K562 (cell line): ENCODE measurements around the gene LRRC25. TPM values are rescaled to one million over a fixed set of nuclear protein-coding genes. Genes with fewer than 3 reads are reported as not detected.
A peak's percentile ranks its signal among the peaks of the same experiment; 100 is the strongest.

Experiments
- ATAC-seq: fragments of 200-7000 bp; cut with Tn5 transposase; 3 replicates; pipeline ENCODE4 v1.9.1; 2020; ENCODE audit warnings: moderate library complexity
- BruUV-seq: library from RNA; stranded (reverse); fragments of 400-500 nt; replicated peaks from 2 replicates; lab custom pipeline; 2021; lab: Mats Ljungman, UMichigan
- CTCF ChIA-PET: fragments of 300-600 bp; formaldehyde crosslinking; extraction: SDS; loops from one replicate; lab custom pipeline; 2021; ENCODE audit warnings: low intra/inter-chr PET ratio; lab: Yijun Ruan, JAX
- POLR2A ChIA-PET: fragments of 300-600, 350-650 bp; sonication (Branson Sonifier 250); formaldehyde crosslinking; extraction: SDS; loops from one replicate; lab custom pipeline; 2021; ENCODE audit warnings: antibody characterized with exemption, inconsistent platforms; lab: Yijun Ruan, JAX
- DNase-seq, 4 experiments: peaks; one replicate each; pipeline versions ENCODE4 v3.0.0 to v3.0.0-alpha.2; 2011 to 2018; ENCODE audit warnings: low spot score in 3 of 4, mixed read lengths in 3 of 4; ENCODE audit errors: extremely low read depth in 1 of 4
- FAIRE-seq: peaks from 2 replicates; lab custom pipeline; 2011; peaks lifted over from hg19 to GRCh38; lab: Jason Lieb, UNC
- H2AFZ ChIP-seq: 2 replicates; pipeline ENCODE4 v1.6.0; 2011; ENCODE audit warnings: low read depth, low read length, control low read depth, inconsistent platforms
- H3K27ac ChIP-seq: fragments of 200-600 bp; 3 replicates; pipeline ENCODE4 v1.8.0; 2011; ENCODE audit warnings: low read depth, mild to moderate bottlenecking, control low read depth, inconsistent platforms, low read length, moderate library complexity, mixed read lengths; ENCODE audit errors: extremely low read depth
- H3K27me3 ChIP-seq, 2 experiments: fragments of 300-600 bp in 1 of 2; 2 replicates in 1 of 2; 3 replicates in 1 of 2; pipeline versions ENCODE4 v1.6.0 to v1.8.0; 2011; ENCODE audit warnings: inconsistent platforms in 2 of 2, low read length in 2 of 2, mild to moderate bottlenecking in 1 of 2, mixed read lengths in 1 of 2, moderate library complexity in 1 of 2; ENCODE audit not compliant: control insufficient read depth in 2 of 2, insufficient read depth in 2 of 2
- H3K36me3 ChIP-seq: fragments of 300-600 bp; 3 replicates; pipeline ENCODE4 v1.8.0; 2011; ENCODE audit warnings: mild to moderate bottlenecking, low read length, inconsistent platforms; ENCODE audit not compliant: control insufficient read depth, insufficient read depth
- H3K4me1 ChIP-seq, 2 experiments: fragments of 200-600 bp in 1 of 2; replicated peaks in 1 of 2; 2 replicates in 1 of 2; 3 replicates in 1 of 2; pipeline versions ENCODE4 v1.5.1 to v1.8.0; 2011; ENCODE audit warnings: inconsistent platforms in 2 of 2, low read length in 2 of 2, mild to moderate bottlenecking in 1 of 2, mixed read lengths in 1 of 2, moderate library complexity in 1 of 2; ENCODE audit not compliant: control insufficient read depth in 2 of 2, insufficient read depth in 2 of 2
- H3K4me2 ChIP-seq: 2 replicates; pipeline ENCODE4 v1.6.1; 2011; ENCODE audit warnings: low read length, control low read depth, inconsistent platforms, mixed read lengths; ENCODE audit not compliant: insufficient read depth
- H3K4me3 ChIP-seq: fragments of 200-600 bp; sonication (generic), shearing (Covaris generic); 2 replicates; pipeline ENCODE4 v1.5.1; 2016; ENCODE audit warnings: control low read depth, inconsistent platforms
- H3K79me2 ChIP-seq: fragments of 200-600 bp; 3 replicates; pipeline ENCODE4 v1.8.0; 2011; ENCODE audit warnings: low read length, inconsistent platforms; ENCODE audit not compliant: control insufficient read depth, insufficient read depth
- H3K9ac ChIP-seq, 2 experiments: 2 replicates each; pipeline versions ENCODE4 v1.6.0 to v1.6.1; 2011; ENCODE audit warnings: low read depth in 2 of 2, low read length in 2 of 2, control low read depth in 1 of 2, inconsistent platforms in 1 of 2, mild to moderate bottlenecking in 1 of 2, mixed read lengths in 1 of 2; ENCODE audit not compliant: insufficient read depth in 1 of 2
- H3K9me1 ChIP-seq: one replicate; pipeline ENCODE4 v1.6.0; 2011; ENCODE audit warnings: inconsistent platforms, mild to moderate bottlenecking, low read length, moderate library complexity; ENCODE audit not compliant: control insufficient read depth, insufficient read depth
- H3K9me3 ChIP-seq: replicated peaks from 2 replicates; pipeline ENCODE4 v1.5.1; 2011; ENCODE audit warnings: low read depth, low read length, inconsistent platforms; ENCODE audit not compliant: control insufficient read depth, insufficient read depth
- H4K20me1 ChIP-seq: replicated peaks from 2 replicates; pipeline ENCODE4 v1.6.1; 2011; ENCODE audit warnings: low read length, inconsistent platforms, mixed read lengths; ENCODE audit not compliant: control insufficient read depth, insufficient read depth
- BRD9 ChIP-seq: fragments of 450-650 bp; IDR thresholded peaks from 2 replicates; pipeline ENCODE4 v1.6.1; 2018; ENCODE audit warnings: low read depth; ENCODE audit not compliant: partially characterized antibody
- CBX2 ChIP-seq: fragments of 200-600 bp; sonication (generic); IDR thresholded peaks from one replicate; pipeline ENCODE4 v1.6.1; 2012; ENCODE audit warnings: mild to moderate bottlenecking, low read length, inconsistent platforms; ENCODE audit not compliant: insufficient read depth, poor library complexity, severe bottlenecking
- EWSR1 ChIP-seq: fragments of 450-650 bp; IDR thresholded peaks from 2 replicates; pipeline ENCODE4 v1.6.1; 2018; ENCODE audit warnings: borderline replicate concordance, mild to moderate bottlenecking, low read depth, moderate library complexity; ENCODE audit not compliant: partially characterized antibody
- GATAD2B ChIP-seq: fragments of 450-650 bp; IDR thresholded peaks from 2 replicates; pipeline ENCODE4 v1.6.1; 2017; ENCODE audit warnings: mild to moderate bottlenecking, borderline replicate concordance
- KAT8 ChIP-seq: fragments of 450-650 bp; IDR thresholded peaks from 2 replicates; pipeline ENCODE4 v1.6.1; 2016; ENCODE audit warnings: low read depth, mild to moderate bottlenecking
- KLF1 ChIP-seq: fragments of 450-650 bp; IDR thresholded peaks from 2 replicates; pipeline ENCODE4 v1.6.1; 2016; ENCODE audit warnings: missing genetic modification characterization, missing compliant biosample characterization
- LARP7 ChIP-seq: fragments of 450-650 bp; IDR thresholded peaks from 2 replicates; pipeline ENCODE4 v1.6.1; 2016
- MAFF ChIP-seq: IDR thresholded peaks from 2 replicates; pipeline ENCODE4 v1.6.1; 2012; ENCODE audit warnings: low read length, improper control_type of control experiment
- MLX ChIP-seq, 2 experiments: fragments of 450-650 bp in 1 of 2; sonication (generic) in 1 of 2; formaldehyde crosslinking; conservative IDR thresholded peaks; 2 replicates each; pipeline versions ENCODE4 v1.4.0 to v1.8.1; 2020 to 2022; ENCODE audit warnings: mild to moderate bottlenecking in 1 of 2, missing genetic modification reagents in 1 of 2
- NR2F6 ChIP-seq: fragments of 450-650 bp; formaldehyde crosslinking; IDR thresholded peaks from 2 replicates; pipeline ENCODE4 v1.4.0; 2020; ENCODE audit warnings: mild to moderate bottlenecking
- RBBP5 ChIP-seq: fragments of 200-600 bp; sonication (generic); IDR thresholded peaks from 2 replicates; pipeline ENCODE4 v1.6.1; 2012; ENCODE audit warnings: borderline replicate concordance, mild to moderate bottlenecking, low read length, control low read depth, inconsistent platforms; ENCODE audit not compliant: insufficient read depth, poor library complexity, severe bottlenecking
- RNF2 ChIP-seq: sonication (generic); IDR thresholded peaks from 2 replicates; pipeline ENCODE4 v1.6.1; 2016
- SAP30 ChIP-seq: fragments of 200-600 bp; sonication (generic); IDR thresholded peaks from 2 replicates; pipeline ENCODE4 v1.6.1; 2012; ENCODE audit warnings: borderline replicate concordance, low read depth, mild to moderate bottlenecking, moderate library complexity, low read length, control low read depth, inconsistent platforms; ENCODE audit not compliant: insufficient read depth, poor library complexity, severe bottlenecking
- TGIF2 ChIP-seq: sonication (generic); formaldehyde crosslinking; IDR thresholded peaks from 2 replicates; pipeline ENCODE4 v1.8.1; 2022; ENCODE audit warnings: mild to moderate bottlenecking, missing genetic modification reagents, moderate library complexity
- ZSCAN32 ChIP-seq: fragments of 450-650 bp; formaldehyde crosslinking; IDR thresholded peaks from 2 replicates; pipeline ENCODE4 v1.4.0; 2020; ENCODE audit warnings: mild to moderate bottlenecking, moderate library complexity
- WGBS: fragments of 100-300 bp; shearing (Covaris generic); methylation state at CpG from one replicate; pipeline ENCODE4 v1.1.6; 2016; ENCODE audit warnings: low coverage, mixed read lengths; ENCODE audit not compliant: insufficient coverage; ENCODE audit errors: missing lambda C conversion rate; 5-methylcytosine and 5-hydroxymethylcytosine counted together
- in situ Hi-C: fragments of 300-500 bp; cut with MboI; formaldehyde crosslinking; loops from 4 replicates; pipeline ENCODE4 v1.15.0; 2018; ENCODE audit warnings: inconsistent platforms, mixed read lengths
- intact Hi-C: fragments of 100-400 bp; cut with micrococcal nuclease; formaldehyde crosslinking; loops from 2 replicates; pipeline ENCODE4 v1.14.2; 2022
- polyA plus RNA-seq, 8 experiments: library from polyadenylated mRNA; depleted of rRNA in 4 of 8; stranded (reverse) in 5 of 8; unstranded in 3 of 8; fragments of >200 nt; fragmentation: Nextera tagmentation in 2 of 8; fragmentation: Illumina TruSeq in 1 of 8; extraction: Ambion mirVana in 2 of 8; extraction: Trizol in 1 of 8; gene quantifications; 2 replicates each; pipeline versions ENCODE4 v1.2.1 to v1.2.3, GENCODE V29; 2011 to 2014; ENCODE audit warnings: inconsistent platforms in 1 of 8, missing spikeins in 1 of 8
- total RNA-seq, 7 experiments: library from RNA; depleted of rRNA in 6 of 7; stranded (reverse); fragments of >200 nt in 6 of 7; fragmentation: Illumina TruSeq in 2 of 7; extraction: Trizol in 2 of 7; gene quantifications; 2 replicates each; pipeline versions ENCODE4 v1.2.1 to v1.2.3, GENCODE V29; 2011 to 2021; ENCODE audit warnings: low replicate concordance in 1 of 7
- TF ChIP-seq, protein P1 (sequence below): IDR thresholded peaks from 2 replicates; pipeline ENCODE4 v1.6.1; 2014; ENCODE audit warnings: antibody characterized with exemption

LRRC25 gene
- total and polyA plus RNA-seq, 9 of the 15 experiments (the other 6 are each of a cell fraction or from before 2014, with no cell fraction given): 0.07 to 0.36 (median 0.10) TPM; not detected in 3

- ChIA-PET POLR2A (interaction anchor here (0.7 to 1.8 kb wide), 4 partner anchors 19 to 158 kb away, joined by 3 to 4 read pairs (median 4); partner anchors contain the start of genes JUND and SSBP4), CTCF (interaction anchor here (0.7 kb wide), 1 partner anchor 11 kb away, joined by 3 read pairs; no protein-coding TSS in a partner anchor)
- Histone ChIP-seq H3K4me1 (peaks cover 48 to 93% of the 10 kb centered on the region in 2 experiments), H4K20me1 (peaks cover 13% of the 10 kb centered on the region), H3K4me2 (peak within 1 kb of the TSS; percentile 88), H3K36me3 (peaks cover 34% of the 10 kb centered on the region), H3K79me2 (peaks cover 50% of the 10 kb centered on the region), H3K4me3 (peak within 1 kb of the TSS; percentile 77), H3K27me3 (no peaks in the 10 kb centered on the region), H2AFZ (peak within 1 kb of the TSS; percentile 80), H3K9me3 (no peaks in the 10 kb centered on the region), H3K27ac (peak within 1 kb of the TSS; percentile 94), H3K9me1 (peaks cover 11% of the 10 kb centered on the region), H3K9ac (peak within 1 kb of the TSS; percentile 74 to 97)
- DNase-seq (peak; percentile 84 to 94 (median 88)), ATAC-seq (peak; percentile 59), FAIRE-seq (no peak)
- intact Hi-C loops (no loop called here), in situ Hi-C loops (no loop called here)
- BruUV-seq: TSS peak; percentile 74
- WGBS: 1% methylated on average over 47 of the region's 99 CpGs
- TF ChIP-seq MLX (CRISPR knock-in tag; conservative IDR thresholded peaks at IDR 0.05) (0 out of 4 replicates have a peak, but pooled peaks of 1 of the 2 experiments have one; percentile 58), TGIF2 (no peak), GATAD2B (no peak), RNF2 (no peak), SAP30 (peak; percentile 83), KLF1 (tag) (no peak), ZSCAN32 (no peak), LARP7 (no peak), EWSR1 (no peak), CBX2 (no peak), MAFF (no peak), NR2F6 (CRISPR knock-in tag) (no peak), RBBP5 (peak; percentile 11), BRD9 (no peak), KAT8 (no peak)
- TF ChIP-seq, protein P1, sequence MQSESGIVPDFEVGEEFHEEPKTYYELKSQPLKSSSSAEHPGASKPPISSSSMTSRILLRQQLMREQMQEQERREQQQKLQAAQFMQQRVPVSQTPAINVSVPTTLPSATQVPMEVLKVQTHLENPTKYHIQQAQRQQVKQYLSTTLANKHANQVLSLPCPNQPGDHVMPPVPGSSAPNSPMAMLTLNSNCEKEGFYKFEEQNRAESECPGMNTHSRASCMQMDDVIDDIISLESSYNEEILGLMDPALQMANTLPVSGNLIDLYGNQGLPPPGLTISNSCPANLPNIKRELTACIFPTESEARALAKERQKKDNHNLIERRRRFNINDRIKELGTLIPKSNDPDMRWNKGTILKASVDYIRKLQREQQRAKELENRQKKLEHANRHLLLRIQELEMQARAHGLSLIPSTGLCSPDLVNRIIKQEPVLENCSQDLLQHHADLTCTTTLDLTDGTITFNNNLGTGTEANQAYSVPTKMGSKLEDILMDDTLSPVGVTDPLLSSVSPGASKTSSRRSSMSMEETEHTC: no peak
These were observed 40.3 kb upstream of the LRRC25 start, which contains the start of gene ISYNA1 for GRCh38 chr19:18437491-18438330. TSS of gene ISYNA1 (minus strand) at chr19:18438133. CDS start at chr19:18437979, 154 bp downstream.
